ENCODE results near the gene ISLR2.
"Not testable (repeated sequence)": the region's sequence is repeated elsewhere in the genome, so short reads cannot be mapped to it uniquely, and the experiment has no call there.

ISLR2 gene

DNA sequence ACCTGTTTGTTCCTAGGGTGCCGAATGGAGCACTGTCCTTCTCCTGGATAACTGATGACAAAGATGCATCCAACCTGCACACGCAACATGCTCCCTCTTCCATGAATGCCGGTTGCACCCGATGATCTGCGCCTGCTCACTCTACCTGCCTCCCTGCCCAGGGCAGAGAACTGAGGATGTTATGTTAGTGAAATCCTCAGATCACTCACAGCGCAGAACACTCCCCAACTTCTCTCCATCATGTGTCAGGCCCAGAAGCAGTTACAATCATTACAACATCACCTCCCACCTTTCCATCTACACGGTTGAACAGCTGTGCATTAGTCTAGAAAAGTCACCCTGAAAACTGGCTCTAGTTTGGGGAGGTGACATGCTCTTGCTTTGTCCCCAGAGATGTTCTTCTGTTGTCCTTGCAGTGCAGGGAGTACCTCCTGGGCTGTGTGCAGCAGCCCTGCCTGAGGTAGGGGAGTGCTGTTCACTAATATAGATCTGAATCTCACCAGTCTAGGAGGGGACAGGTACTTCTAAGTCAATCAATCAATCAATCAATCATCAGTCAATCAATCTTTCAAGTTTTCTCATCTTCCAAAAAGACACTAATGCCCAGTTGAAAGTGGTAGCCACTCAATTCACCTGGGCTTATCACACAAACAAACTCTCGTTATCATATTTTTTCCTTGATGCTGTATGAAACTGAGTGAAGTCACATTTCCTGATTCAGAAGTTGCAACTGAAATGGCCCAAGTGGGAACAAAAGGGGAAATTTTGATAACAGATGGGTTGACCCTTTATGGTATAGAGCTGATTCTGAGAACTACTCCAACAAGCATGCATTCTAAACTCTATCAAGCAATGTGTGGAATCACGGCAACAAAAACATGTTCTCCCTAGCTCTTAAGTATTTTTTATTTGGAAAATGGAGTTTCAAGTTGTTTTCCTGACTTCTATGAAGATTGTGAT, 27.8 kb downstream of the ISLR2 start:
- POLR2A ChIA-PET (ENCODE audit: low non-redundant PET): no interaction called here
- TF ChIP-seq, protein P1, sequence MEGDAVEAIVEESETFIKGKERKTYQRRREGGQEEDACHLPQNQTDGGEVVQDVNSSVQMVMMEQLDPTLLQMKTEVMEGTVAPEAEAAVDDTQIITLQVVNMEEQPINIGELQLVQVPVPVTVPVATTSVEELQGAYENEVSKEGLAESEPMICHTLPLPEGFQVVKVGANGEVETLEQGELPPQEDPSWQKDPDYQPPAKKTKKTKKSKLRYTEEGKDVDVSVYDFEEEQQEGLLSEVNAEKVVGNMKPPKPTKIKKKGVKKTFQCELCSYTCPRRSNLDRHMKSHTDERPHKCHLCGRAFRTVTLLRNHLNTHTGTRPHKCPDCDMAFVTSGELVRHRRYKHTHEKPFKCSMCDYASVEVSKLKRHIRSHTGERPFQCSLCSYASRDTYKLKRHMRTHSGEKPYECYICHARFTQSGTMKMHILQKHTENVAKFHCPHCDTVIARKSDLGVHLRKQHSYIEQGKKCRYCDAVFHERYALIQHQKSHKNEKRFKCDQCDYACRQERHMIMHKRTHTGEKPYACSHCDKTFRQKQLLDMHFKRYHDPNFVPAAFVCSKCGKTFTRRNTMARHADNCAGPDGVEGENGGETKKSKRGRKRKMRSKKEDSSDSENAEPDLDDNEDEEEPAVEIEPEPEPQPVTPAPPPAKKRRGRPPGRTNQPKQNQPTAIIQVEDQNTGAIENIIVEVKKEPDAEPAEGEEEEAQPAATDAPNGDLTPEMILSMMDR (conservative IDR thresholded peaks at IDR 0.05; ENCODE audit: low read depth): no peak
- H3K27ac ChIP-seq: no peak overlapping the region
- no peak for DNase-seq (ENCODE audit: low spot score)
- CTCF ChIA-PET: no interaction called here

DNA sequence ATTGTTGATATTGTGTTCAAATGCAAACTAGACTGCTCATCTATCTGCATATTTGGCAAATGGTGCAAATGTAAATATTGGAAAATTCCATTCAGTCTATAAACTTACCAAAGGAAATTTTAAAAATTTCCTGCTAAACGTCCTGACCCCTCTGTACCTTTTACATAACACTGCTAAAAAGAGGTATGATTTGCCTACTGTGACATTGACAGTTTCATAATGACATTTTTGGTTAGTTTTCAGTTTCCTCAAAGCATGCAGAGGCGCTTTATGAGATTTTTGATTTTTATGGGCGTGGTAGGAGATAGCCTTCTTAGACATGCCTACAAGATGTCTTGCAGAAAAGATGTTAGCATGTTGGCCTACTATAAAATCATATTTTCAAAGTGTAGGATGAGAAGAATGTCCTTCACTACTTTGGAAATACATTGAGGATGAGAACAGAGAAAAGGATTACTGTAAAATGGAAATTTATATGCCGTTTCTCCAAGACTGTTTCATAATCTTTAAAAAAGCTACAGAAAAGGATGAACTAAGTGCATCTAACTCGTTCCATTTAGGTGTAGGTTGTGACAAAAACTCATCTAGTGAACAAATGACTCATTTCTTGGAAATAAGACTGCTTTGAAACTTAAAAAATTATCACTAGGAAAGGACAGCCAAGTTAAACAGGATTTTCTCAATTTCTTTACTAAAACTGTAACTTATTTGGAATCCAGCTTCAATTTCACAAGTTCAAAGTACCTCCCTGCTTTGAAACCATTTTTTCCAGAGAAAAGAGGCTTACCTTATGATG, 28.7 kb downstream of the ISLR2 start:
- ChIA-PET CTCF (interaction anchor here (1.1 kb wide), 1 partner anchor 25 kb away, joined by 4 read pairs; no protein-coding TSS in a partner anchor), POLR2A (ENCODE audit: low non-redundant PET) (no interaction called here)
- no peak for DNase-seq (ENCODE audit: low spot score)

DNA sequence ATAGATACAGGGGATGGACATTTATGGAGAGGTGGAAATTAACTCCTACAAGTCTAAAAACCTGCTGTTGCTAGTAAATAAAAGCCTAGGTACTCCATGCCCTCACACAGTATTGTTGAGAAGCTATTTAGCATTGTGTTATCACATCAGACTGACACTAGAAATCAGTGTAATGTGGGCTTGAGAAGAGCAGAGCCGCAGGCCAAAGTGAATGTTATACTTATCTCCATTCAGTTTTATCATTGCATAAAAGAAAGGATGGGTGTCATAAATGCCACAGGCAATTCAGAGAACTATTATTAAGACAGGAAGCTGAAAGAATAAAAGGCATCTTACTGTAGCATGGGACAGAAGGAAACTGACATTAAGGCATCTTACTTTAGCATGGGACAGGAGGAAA, 29.4 kb downstream of the ISLR2 start:
- ChIA-PET POLR2A (ENCODE audit: low non-redundant PET) (no interaction called here), CTCF (interaction anchor here (1.1 kb wide), 1 partner anchor 25 kb away, joined by 4 read pairs; no protein-coding TSS in a partner anchor)
- H3K27ac ChIP-seq: no peak overlapping the region
- no peak for DNase-seq (ENCODE audit: low spot score)
- TF ChIP-seq, protein P1 (conservative IDR thresholded peaks at IDR 0.05; ENCODE audit: low read depth): no peak

More for the DNA sequence above, 28.7 kb downstream of the ISLR2 start:
- no peak overlapping the region for H3K27ac ChIP-seq
- TF ChIP-seq, protein P1 (conservative IDR thresholded peaks at IDR 0.05; ENCODE audit: low read depth): no peak

DNA sequence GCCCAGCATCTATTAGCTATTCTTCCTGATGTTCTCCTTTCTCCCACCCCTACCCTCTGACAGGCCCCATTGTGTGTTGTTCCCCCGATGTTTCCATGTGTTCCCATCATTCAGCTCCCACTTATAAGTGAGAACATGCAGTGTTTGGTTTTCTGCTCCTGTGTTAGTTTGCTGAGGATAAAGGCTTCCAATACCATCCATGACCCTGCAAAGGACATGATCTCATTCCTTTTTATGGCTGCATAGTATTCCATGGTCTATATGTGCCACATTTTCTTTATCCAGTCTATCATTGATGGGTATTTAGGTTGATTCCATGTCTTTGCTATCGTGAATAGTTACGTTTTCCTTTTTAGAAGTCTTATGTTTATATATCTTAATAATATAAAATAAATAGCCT, 30.0 kb downstream of the ISLR2 start:
- DNase-seq (ENCODE audit: low spot score); POLR2A ChIA-PET (ENCODE audit: low non-redundant PET); H3K27ac ChIP-seq: not testable (repeated sequence)
- CTCF ChIA-PET: interaction anchor here (1.1 kb wide), 1 partner anchor 26 kb away, joined by 4 read pairs; no protein-coding TSS in a partner anchor

DNA sequence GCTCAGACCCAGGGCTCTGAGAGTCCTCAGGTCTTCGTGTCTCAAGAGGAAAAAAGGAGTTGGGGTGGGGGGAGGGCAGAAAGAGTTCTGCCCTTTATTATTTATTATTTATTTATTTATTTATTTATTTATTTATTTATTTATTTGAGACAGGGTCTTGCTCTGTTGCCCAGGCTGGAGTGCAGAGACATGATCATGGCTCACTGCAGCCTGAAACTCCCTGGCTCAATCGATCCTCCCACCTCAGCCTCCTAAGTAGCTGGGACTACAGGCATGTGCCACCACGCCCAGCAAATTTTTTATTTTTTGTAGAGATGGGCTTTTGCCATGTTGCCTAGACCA, 31.8 kb downstream of the ISLR2 start:
- POLR2A ChIA-PET (ENCODE audit: low non-redundant PET); CTCF ChIA-PET: not testable (repeated sequence)

DNA sequence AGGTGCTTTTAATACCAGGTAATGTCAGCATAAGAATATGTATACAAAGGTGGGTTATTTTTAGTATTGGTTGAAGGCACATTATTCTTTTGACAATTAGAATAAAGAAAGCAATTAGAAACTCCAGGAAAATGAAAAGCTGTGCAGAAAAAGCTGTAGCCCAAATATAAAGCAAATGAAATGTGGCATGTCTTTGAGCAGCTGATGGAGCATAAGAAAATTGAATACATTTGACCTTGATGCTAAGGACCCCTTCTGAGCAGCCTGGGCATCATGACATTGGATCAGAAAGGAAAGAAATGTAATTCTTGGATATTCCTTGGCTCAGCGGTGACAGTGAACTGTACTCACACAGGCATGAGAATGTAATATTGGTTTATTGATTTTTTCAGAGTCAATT, 35.1 kb downstream of the ISLR2 start:
- POLR2A ChIA-PET (ENCODE audit: low non-redundant PET): no interaction called here
- TF ChIP-seq, protein P1 (conservative IDR thresholded peaks at IDR 0.05; ENCODE audit: low read depth): no peak
- no peak overlapping the region for H3K27ac ChIP-seq
- DNase-seq (ENCODE audit: low spot score): no peak
- CTCF ChIA-PET: no interaction called here

More for the DNA sequence above, 31.8 kb downstream of the ISLR2 start:
- DNase-seq (ENCODE audit: low spot score); H3K27ac ChIP-seq: not testable (repeated sequence)

DNA sequence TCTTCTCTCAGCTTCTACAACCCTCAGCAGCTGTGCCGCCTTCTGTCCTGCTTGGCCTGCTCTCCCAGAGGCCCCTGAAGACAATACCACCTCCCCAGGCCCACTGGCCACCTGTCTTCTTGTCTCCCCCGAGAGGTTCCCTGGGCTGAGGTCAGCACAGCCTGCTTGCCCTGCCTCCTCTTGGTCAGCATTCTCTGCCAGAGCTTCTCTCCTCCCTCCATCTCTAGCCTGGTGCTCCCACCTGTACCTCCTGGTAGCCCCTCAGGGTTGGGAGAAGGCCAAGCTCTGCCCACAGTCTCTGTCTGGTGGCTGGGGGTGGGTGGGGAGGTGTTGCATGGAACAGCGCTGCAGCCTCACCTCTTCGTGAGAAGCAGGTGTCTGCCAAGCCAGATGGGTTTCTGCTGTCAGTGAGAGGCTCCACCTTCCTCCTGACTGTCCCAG, 37.5 kb downstream of the ISLR2 start:
- CTCF ChIA-PET: no interaction called here
- POLR2A ChIA-PET (ENCODE audit: low non-redundant PET): no interaction called here
- no peak for DNase-seq (ENCODE audit: low spot score)
- no peak overlapping the region for H3K27ac ChIP-seq
- TF ChIP-seq, protein P1 (conservative IDR thresholded peaks at IDR 0.05; ENCODE audit: low read depth): no peak
